ENCODE data around the gene ZNF175.

DNA sequence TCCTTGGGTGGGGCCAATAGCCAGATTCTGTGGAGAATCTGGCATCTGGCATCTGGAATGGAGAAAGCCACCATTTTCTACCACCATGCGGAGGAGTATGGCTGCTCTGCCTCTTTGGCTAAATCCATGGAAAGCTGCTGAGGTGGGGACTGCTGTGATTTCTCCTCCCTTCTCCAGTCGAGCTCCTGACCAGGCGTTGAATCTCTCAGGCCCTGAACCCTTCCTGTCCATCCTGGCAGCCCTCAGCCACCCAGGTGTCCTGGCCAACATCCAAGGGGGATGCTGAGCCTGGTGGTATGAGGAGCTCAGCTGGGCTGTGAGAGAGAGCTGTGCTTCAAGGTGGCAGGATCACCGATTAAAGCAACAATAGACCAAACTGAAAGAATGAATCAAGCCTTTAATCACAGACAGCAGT lies 22.2 kb upstream of the ZNF175 start:
- TF ChIP-seq YY1 (IDR thresholded peaks at IDR 0.05; ENCODE audit: insufficient read depth, insufficient read length) (no peak), ZNF274 (IDR thresholded peaks at IDR 0.05; ENCODE audit: low read depth, low read length) (no peak), SUZ12 (IDR thresholded peaks at IDR 0.05; ENCODE audit: extremely low read depth, insufficient read depth, insufficient read length) (no peak)

Data from NT2/D1 (cell line).